ENCODE measurements around the gene SLC25A25.

The SLC25A25 gene

DNA sequence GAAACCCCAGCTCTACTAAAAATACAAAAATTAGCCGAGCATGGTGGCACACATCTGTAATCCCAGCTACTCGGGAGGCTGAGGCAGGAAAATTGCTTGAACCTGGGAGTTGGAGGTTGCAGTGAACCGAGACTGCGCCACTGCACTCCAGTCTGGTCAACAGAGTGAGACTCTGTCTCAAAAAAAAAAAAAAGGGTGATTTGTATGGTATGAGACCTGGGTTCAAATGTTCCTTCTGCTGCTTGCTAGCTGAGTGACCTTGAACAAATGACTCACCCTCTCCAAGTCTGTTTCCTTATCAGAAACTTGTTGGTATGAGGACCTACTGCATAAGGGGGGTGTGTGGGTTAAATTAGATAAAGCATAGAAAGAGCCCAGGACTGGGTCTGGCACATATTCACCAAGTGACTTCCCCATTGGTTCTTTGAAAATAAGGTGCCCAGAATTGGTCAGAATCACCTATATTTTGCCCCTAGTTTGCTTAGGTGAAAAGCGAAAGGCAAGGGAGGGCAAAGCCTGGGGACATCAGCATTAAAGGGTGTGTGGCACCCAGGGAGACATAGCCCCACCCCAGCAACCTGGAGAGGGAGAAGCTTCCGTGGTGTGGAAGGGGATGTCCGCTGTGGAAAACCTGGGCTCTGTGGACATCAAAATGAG, 9.9 kb downstream of the SLC25A25 start:
- no peak for DNase-seq

DNA sequence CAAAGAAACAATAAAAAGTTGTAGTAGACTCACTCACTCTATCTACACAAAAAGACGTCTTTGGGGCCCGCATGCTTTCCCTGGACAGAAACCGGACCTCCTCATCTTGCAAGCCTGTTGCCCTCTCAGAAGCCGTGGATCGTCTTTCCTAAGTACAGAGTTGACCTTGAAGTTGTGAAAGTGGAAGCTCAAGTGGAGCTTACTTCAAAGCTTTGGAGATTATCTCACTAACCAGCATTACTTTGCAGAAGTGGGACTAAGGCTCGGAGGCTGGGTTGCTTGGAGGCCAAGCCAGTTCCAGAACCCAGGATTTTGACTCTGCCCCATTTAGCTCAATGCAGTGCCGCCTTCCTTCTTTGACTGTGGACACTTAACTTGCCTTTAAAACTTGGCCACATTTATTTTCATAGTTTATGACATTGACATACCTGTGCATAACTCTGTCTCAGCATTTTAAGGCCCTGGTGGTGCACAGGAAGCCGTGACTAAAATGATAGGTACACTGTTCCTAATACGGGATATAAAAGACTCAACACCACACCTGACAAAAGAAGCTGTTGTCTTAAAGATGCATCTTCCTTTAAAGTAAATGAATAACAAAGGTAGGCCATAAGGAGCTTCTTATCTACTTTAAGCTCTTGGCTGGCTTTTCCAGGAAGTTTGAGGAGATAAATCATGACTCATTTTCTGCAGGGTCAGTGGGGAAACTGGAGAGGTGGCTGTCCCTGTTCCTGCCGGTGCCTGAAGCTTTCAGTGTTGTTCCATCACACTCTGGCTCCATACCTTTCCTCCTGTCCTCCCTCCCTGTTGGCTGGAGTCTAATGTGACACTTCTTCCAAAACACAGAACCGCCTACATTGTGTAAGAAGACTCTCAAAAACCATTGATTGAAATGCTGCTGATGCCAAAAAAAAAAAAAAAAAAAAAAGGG, 10.7 kb downstream of the SLC25A25 start:
- DNase-seq: peak; percentile 61 to 79

DNA sequence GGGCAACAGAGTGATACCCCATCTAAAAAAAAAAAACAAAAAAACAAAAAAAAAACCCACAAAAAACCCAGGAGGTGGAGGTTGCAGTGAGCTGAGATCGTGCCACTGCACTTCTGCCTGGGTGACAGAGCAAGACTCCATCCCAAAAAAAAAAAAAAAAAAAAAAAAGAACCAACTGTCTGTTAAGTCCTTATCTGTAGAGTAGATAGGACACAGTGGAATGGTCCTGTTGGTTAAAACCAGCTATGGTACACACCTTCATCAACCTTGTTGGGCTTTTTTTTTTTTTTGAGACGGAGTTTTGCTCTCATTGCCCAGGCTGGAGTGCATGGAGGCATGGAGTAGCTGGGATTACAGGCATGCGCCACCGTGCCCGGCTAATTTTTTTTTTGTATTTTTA, 12.2 kb downstream of the SLC25A25 start:
- no peak for DNase-seq

DNA sequence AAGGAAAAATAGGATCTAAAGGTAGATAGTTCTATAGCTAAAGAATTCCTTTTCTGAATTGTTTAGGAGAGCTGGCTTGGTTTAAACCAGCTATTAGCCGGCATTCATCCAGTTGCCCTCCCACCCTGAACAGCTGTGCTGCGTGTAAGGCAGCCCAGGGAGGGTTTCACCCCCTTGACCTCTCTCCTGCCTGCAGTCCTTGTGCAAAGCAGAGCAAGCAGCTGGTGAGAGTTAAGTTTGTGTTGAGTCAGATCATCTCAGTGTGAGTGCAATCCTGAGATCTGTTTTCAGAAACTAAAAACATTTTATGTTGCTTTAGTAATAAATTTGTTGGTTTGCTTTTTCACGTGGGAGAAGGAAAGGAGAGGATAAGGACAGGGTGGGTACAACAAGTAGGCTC, 13.0 kb downstream of the SLC25A25 start:
- DNase-seq: no peak

DNA sequence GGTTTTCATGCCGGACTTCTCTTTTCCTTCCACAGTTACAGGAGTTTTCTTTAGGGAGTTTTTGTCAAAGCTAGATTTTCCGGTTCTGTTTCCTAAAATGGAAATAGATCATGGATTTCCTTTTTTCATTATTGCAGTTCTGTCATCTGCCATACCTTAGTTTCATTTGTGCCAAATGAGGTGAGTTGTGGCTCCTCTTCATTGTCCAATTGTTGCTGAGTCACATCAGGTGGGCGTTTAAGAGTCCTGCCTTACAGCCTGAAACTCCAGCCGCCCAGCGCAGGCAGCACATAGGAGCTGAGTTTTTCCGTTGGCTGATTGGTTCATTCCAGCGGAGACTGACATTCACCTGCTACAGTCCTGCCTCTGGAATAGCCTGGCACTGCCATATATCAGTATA, 14.1 kb downstream of the SLC25A25 start:
- no peak for DNase-seq

DNA sequence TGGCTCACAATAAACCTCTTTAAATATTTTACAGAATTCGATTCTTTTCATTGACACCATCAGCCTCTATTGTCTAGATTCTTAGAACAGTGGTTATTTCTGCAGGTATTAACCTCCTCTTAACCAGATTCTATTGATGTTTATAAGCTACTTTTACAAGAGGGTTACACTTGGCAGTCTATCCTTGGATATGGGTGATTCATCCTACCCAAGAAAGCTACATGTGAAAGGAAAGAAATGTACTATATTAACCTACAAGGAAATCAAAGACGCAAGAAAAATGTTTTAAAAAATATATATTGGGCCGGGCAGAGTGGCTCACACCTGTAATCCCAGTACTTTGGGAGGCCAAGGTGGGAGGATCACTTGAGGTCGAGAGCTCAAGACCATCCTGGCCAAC, 16.7 kb downstream of the SLC25A25 start:
- no peak for DNase-seq

DNA sequence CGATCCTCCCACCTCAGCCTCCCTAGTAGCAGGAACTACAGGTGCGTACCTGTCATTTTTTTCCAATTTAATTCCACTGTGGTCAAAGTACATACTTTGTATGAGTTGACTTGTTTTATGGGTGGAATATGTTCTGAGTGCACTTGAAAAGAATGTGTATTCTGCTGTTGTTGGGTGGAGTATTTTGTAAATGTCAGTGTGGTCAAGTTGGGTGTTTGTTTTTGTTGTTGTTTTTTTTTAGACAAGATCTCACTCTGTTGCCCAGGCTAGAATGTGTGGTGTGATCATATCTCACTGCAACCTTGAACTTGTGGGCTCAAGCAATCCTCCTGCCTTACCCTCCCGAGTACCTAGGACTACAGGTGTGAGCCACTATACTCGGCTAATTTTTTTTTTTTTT, 17.9 kb downstream of the SLC25A25 start:
- DNase-seq: no peak

DNA sequence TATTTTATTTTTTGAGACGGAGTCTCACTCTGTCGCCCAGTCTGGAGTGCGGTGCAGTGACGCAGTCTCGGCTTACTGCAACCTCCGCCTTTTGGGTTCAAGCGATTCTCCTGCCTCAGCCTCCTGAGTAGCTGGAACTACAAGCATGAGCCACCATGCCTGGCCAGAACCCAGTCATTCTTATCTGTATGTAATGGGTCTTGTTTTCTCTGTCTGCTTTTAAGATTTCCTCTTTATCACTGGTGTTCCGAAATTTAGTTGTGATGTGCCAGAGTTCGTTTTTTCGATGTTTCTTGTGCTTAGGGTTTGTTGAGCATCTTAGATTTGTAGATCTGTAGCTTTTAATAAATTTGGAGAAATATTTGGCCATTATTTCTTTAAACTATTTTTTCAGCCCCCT, 19.2 kb downstream of the SLC25A25 start:
- no peak for DNase-seq

DNA sequence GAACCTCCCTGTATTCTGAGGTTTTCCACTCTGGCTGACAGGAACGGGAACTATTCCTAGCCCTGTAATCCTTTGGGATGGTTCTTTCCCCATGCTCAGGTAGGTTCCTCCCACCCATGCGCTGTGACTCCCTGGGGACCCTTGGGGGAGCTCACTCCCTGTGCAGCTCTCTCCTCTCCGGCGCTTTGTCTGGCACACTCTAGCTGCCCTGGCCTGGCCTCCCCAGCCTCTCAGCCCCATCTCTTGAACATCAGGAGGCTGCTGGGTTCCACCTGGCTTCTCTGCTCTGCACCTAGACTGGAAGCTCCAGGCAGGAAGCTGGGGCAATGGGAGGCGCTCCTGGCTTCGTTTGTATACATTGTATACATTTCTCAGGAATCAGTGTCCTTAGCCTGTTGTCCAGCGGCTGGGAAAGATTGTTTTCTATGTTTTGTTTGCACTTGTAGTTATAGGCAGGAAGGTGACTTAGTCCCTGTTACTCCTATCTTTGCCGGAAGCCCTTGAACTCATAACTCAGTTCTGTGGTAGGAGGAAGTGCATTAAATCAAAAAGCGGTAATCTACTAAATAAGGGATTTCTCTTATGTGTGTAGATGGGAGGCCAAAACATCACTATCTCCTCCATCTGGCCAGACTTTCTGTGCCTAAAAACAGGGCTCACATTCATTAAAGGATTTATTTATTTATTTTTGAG, 20.4 kb downstream of the SLC25A25 start:
- no peak for DNase-seq

DNA sequence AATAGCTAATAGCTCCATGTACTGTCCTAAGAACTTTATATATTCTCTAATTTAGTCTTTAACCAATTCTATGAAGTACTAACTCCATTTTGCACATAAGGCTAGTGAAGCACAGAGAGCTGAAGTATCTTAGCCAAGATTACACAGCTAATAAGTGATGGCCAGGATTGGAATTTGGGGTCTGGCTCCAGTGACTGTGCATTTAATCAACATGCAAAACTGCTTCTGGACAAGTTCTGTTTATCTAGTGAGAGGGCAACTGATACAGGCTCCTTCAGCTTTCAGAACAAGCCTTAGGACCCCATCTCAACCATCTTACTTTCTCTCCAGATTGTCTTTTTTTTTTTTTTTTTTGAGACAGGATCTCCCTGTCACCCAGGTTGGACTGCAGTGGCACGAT, 21.3 kb downstream of the SLC25A25 start:
- DNase-seq: no peak

DNA sequence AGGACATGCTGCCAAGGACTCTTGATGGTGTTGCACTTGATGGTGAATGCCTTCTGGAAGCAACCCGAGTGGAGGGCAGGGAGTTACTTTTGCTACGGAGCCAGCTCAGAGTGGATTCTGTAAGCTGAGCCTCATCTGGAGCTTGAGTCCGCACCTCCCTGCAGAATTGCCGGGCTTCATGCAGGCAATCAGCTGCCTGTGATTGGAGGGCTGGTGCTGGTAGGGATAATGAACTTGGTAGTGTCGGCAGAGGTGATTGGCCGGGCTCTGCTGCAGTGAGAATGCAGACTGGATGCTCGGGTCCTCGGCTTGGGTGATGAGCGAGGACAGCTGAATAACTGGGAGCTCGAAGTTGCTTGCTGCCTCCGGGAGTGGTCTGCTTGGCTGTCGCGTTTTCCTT, 23.1 kb downstream of the SLC25A25 start:
- DNase-seq: no peak

DNA sequence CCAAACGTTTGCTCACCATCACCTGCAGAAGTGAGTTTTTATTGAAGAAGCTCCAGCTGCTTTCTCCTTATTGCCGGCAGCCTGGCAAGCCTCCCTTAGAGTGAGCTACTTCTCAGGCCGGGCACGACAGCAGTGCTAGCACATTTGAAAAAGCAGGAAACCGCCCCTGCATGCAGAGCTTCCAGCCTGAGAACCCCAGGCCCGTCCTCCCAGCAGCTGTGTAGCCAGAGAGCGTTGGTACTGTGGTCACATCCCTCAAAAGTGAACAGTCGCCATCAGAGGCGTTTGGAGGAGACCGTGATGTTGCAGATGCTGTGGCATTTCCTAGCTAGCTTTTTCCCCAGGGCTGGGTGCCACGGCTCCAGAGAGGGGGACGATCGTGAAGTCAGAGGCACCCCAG, 23.5 kb downstream of the SLC25A25 start:
- DNase-seq: no peak

DNA sequence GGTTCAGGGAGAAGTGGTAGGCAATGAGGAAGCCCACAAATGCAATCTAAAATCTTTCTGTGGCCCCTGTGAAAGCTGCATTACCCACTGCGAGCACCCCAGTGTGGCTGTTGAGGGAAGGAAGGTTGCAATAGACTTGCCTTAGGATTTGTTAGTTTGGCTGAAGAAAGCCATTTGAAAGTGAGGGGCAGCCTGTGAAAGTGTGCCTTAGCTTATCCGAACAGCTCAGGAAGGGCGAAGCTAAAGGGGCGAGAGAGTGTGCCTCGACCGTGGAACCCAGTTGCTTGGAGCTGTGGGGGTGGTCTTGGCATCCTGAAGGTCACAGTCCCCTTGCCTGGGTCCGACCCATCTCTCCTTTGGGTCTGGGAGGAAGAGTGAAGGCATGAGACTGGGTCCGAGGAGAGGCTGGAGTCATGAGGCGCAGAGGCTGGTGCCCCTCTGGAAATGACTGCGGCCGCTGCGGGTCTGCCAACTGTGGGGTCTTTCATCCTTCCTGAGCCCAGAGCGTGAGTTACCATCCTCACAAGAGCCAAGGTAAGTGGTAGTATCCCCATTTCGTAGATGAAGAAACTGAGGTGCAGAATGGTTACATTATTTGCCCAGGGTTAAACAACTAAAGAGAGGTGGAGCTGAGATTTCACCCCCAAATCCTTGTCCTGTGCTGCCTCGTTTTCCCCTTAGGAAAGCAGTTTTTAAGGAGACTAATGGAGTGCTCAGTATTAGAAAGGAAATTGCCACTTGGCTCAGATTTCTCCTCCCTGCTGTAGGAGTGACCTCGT, 24.4 kb downstream of the SLC25A25 start:
- no peak for DNase-seq

DNA sequence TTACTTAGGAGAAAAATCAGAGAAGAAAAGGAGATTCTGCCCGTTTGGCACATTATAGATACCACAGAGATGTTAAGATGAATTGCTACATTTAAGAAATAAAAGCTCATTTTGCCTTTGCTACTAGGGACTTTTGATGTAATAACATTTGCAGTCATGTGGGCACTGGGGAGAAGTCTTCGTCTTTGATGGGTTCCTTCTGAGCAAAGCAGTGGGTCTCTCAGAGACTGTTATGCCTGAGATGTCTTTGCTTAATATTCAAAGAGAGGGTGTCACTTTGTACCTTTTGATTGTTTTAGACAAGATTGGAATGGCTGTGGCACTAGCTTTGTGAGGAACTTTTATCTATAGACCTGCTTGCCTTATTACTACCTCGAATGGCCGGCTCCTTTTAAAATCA, 25.0 kb downstream of the SLC25A25 start:
- no peak for DNase-seq

DNA sequence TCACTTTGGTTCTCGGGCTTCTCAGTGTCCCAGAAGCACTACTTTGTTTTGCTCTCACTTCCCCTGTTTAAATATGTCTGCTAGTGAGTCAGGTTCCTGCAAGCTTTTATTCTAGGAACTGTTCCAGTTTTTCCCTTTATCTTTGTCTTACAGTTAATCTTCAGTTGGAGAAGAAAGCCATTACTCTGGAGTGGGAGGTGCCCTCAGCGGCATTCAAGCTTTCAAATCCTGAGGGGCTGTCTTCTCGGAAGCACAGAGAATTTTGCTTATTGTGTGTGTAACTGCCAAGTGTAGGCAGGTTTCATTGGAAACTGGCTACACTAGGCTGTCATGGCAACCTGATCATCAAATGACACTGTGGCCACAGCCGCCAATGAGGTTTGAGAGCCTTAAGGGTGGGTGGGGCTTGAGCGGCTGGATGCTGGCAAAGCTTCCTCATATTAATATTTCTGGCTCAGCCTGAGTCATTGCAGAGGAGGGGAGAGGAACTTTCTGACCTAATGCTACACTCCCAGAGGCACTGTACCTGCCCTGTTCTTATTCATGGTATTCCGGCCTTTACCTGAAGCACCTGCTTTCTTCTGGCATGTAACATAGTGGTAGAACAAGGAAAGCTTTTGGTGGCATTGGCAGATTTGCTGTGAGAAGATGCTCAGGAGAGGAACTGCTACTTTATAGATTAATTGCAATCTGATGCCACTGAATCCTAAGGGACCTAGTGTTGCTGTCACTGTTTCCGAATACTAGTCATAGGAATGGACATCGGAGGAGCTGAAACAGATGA, 26.3 kb downstream of the SLC25A25 start:
- DNase-seq: peak; percentile 94 to 98

DNA sequence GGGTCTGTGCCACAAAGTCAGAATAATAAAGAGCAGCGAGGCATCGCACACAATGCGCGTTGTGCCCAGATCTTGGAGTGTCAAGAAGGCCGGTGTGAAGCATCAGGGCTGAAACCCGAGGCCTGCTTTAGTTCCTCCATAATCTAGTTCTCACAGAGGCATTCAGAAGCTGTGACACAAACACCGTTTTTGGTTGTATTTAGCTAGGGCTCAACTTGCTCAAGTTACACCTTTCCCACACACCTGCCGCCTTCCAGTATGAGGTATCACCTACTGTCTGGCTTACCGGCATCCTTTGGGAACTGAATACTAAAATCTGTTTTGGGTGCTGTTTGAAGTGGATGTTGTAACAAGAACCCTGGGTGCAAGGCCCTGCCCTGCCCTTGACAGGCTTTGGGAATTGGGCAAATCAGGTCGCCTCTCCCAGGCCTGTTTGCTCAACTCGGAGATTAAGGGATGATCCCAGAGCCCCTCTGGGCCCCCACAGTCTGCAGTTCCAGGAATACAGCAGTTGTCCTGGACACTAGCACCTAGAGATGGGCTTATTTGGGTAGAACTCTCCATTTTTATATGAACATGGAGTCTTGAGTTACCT, 27.0 kb downstream of the SLC25A25 start:
- no peak for DNase-seq

DNA sequence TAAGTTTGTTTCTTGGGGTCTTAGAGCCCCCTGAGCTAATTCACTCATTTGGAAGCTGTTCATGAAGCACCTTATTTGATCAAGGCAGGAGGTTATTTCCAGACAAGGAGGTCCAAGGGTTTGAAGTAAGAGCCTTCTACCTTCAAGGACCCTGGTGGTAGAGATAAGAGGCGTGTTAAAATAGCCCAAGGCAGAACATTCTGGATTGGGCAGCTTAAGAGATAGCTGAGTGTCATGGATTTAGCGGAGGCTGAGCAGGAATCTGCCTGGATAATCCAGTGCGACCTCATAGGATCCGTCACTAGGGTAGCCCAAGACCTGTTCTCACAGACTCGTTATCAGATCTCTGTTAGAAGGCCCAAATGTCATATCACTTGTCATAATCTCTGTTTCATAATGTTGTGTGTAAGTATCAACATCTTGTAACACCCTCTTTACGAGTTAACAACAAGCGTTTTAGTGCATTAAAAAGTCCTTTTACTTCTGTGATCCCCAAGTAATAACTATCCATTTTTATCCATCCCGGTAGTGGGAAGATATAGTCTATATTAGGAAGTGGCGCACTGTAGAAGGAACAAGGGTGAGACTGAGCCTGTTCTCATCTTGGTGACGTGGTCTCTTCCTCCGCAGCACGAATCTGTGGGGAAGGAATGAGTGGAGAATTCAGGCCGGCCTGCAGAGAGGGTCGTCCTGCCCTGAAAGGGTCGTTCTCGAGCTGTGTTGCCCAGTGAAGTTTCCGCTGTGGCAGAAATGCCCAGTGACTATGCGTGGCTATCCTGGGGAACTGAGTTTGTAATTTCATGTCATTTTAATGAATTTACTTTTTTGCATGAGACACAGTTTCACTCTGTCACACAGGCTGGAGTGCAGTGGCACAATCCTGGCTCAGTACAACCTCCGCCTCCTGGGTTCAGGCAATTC, 28.8 kb downstream of the SLC25A25 start:
- peak; percentile 53 to 62 for DNase-seq

DNA sequence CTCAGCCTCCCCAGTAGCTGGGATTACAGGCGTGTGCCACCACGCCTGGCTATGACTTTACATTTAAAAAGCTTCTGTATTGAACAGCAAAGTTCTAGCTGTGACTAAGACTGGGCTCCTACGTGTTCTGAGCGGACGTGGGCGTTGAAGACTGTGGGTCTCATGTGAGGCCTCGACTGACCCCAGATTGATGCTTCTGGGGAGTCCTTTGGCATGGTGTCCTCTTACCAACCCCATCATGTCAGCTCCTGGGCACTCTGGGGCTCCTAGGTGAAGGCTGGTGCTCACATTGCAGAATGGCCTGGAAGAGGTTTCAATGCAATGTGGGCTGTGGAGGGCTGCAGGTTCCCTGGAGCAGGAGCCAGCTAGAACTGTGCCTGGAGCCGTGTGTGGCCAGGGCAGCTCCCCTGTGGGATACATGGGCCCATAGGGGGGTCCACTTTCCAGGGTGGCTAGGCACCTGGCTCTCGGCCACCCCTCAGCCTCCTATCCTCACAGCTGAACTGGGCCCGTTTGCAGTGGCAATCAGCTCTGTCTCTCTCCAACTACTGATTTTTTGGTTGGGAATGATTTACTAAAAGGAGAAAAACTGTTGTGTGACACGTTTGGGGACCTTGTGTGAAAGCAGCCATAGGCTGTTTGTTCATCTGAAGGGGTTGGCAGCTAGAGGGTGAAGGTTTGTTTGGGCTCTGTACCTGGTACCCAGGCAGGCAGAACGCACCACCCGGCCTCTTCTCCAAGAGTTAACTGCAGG, 29.7 kb downstream of the SLC25A25 start:
- peak in 1 of 2 donors; percentile 69 for DNase-seq
